ENCODE measurements around the gene DLG2.
"Not testable (repeated sequence)": the region's sequence is repeated elsewhere in the genome, so short reads cannot be mapped to it uniquely, and the experiment has no call there.

DNA sequence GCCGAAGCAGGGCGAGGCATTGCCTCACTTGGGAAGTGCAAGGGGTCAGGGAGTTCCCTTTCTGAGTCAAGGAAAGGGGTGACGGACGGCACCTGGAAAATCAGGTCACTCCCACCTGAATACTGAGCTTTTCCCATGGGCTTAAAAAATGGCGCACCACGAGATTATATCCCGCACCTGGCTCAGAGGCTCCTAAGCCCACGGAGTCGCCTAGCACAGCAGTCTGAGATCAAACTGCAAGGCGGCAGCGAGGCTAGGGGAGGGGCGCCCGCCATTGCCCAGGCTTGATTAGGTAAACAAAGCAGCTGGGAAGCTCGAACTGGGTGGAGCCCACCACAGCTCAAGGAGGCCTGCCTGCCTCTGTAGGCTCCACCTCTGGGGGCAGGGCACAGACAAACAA, 2039.3 kb downstream of the DLG2 start:
- TF ChIP-seq, protein P1, sequence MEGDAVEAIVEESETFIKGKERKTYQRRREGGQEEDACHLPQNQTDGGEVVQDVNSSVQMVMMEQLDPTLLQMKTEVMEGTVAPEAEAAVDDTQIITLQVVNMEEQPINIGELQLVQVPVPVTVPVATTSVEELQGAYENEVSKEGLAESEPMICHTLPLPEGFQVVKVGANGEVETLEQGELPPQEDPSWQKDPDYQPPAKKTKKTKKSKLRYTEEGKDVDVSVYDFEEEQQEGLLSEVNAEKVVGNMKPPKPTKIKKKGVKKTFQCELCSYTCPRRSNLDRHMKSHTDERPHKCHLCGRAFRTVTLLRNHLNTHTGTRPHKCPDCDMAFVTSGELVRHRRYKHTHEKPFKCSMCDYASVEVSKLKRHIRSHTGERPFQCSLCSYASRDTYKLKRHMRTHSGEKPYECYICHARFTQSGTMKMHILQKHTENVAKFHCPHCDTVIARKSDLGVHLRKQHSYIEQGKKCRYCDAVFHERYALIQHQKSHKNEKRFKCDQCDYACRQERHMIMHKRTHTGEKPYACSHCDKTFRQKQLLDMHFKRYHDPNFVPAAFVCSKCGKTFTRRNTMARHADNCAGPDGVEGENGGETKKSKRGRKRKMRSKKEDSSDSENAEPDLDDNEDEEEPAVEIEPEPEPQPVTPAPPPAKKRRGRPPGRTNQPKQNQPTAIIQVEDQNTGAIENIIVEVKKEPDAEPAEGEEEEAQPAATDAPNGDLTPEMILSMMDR (IDR thresholded peaks at IDR 0.05; ENCODE audit: insufficient read depth, low read depth, low read length) = not testable (repeated sequence)
- TF ChIP-seq EZH2 (IDR thresholded peaks at IDR 0.05; ENCODE audit: insufficient read depth, low read length) = not testable (repeated sequence)
